Limb (tissue), 2 donors: ENCODE data around the gene NUP93.
"Not testable (repeated sequence)": the region's sequence is repeated elsewhere in the genome, so short reads cannot be mapped to it uniquely, and the experiment has no call there.

ENCODE experiments used
- DNase-seq, 2 donors: peaks; one replicate each; pipeline ENCODE4 v3.0.0-alpha.2; 2016; ENCODE audit errors: extremely low spot score in 2 of 2

The NUP93 gene

GRCh38 chr16:56868175-56868574 lies 138.2 kb downstream of the NUP93 start:
- no peak for DNase-seq

- not testable (repeated sequence) for DNase-seq
Observed at GRCh38 chr16:56868766-56869165, 138.8 kb downstream of the NUP93 start.

- DNase-seq = no peak
Observed at GRCh38 chr16:56869513-56870275, 139.8 kb downstream of the NUP93 start.

GRCh38 chr16:56870276-56870888 lies 140.5 kb downstream of the NUP93 start:
- no peak for DNase-seq

- DNase-seq = no peak
Observed at GRCh38 chr16:56871172-56871593, 141.3 kb downstream of the NUP93 start.

GRCh38 chr16:56872863-56873391 lies 143.0 kb downstream of the NUP93 start:
- DNase-seq = no peak

- DNase-seq = peak; percentile 51 to 54
Observed at GRCh38 chr16:56874800-56875199, 144.9 kb downstream of the NUP93 start.

- DNase-seq = no peak
Observed at GRCh38 chr16:56876048-56876447, 146.1 kb downstream of the NUP93 start.

- DNase-seq = no peak
Observed at GRCh38 chr16:56877486-56878182, 147.7 kb downstream of the NUP93 start.

- DNase-seq = no peak
Observed at GRCh38 chr16:56878282-56878854, 148.4 kb downstream of the NUP93 start.

- no peak for DNase-seq
Observed at GRCh38 chr16:56879276-56879675, 149.3 kb downstream of the NUP93 start.

GRCh38 chr16:56880176-56880575 lies 150.2 kb downstream of the NUP93 start:
- DNase-seq = no peak

- no peak for DNase-seq
Observed at GRCh38 chr16:56880685-56881084, 150.8 kb downstream of the NUP93 start.

GRCh38 chr16:56882077-56882800 lies 152.3 kb downstream of the NUP93 start:
- no peak for DNase-seq

- DNase-seq = no peak
Observed at GRCh38 chr16:56883586-56883985, 153.7 kb downstream of the NUP93 start.

- no peak for DNase-seq
Observed at GRCh38 chr16:56884026-56884582, 154.2 kb downstream of the NUP93 start.

GRCh38 chr16:56884929-56885328 lies 155.0 kb downstream of the NUP93 start:
- not testable (repeated sequence) for DNase-seq

- no peak for DNase-seq
Observed at GRCh38 chr16:56885446-56886162, 155.7 kb downstream of the NUP93 start.

GRCh38 chr16:56886296-56886695 lies 156.4 kb downstream of the NUP93 start:
- no peak for DNase-seq

GRCh38 chr16:56886826-56887225 lies 156.9 kb downstream of the NUP93 start:
- DNase-seq = no peak
